Astrocyte of the cerebellum (primary cell): ENCODE results near the gene WDFY2.

Experiments
- DNase-seq: peaks from one replicate; pipeline ENCODE4 v3.0.0-alpha.2; 2011; ENCODE audit warnings: low read depth
- H3K4me3 ChIP-seq: 2 replicates; pipeline ENCODE4 v1.5.1; 2011; ENCODE audit warnings: mild to moderate bottlenecking, low read depth, low read length, moderate library complexity
- in situ Hi-C: cut with HindIII; loops from 2 replicates; pipeline ENCODE4 v1.10.0; 2017; ENCODE audit warnings: low sequenced_read_pairs
- TF ChIP-seq, protein P1 (sequence below): IDR thresholded peaks from 2 replicates; pipeline ENCODE4 v1.5.1; 2012; ENCODE audit warnings: low read length, low read depth, moderate library complexity, mild to moderate bottlenecking; ENCODE audit errors: missing control alignments

WDFY2 gene

GRCh38 chr13:51707461-51707860 is 123.2 kb downstream of the WDFY2 start:
- TF ChIP-seq, protein P1, sequence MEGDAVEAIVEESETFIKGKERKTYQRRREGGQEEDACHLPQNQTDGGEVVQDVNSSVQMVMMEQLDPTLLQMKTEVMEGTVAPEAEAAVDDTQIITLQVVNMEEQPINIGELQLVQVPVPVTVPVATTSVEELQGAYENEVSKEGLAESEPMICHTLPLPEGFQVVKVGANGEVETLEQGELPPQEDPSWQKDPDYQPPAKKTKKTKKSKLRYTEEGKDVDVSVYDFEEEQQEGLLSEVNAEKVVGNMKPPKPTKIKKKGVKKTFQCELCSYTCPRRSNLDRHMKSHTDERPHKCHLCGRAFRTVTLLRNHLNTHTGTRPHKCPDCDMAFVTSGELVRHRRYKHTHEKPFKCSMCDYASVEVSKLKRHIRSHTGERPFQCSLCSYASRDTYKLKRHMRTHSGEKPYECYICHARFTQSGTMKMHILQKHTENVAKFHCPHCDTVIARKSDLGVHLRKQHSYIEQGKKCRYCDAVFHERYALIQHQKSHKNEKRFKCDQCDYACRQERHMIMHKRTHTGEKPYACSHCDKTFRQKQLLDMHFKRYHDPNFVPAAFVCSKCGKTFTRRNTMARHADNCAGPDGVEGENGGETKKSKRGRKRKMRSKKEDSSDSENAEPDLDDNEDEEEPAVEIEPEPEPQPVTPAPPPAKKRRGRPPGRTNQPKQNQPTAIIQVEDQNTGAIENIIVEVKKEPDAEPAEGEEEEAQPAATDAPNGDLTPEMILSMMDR = no peak
- in situ Hi-C loops = no loop called here
- DNase-seq = no peak

GRCh38 chr13:51713807-51714206 is 129.5 kb downstream of the WDFY2 start:
- no peak for DNase-seq
- in situ Hi-C loops = no loop called here
- no peak overlapping the region for H3K4me3 ChIP-seq
- TF ChIP-seq, protein P1 = no peak

More at GRCh38 chr13:51707461-51707860, 123.2 kb downstream of the WDFY2 start:
- no peak overlapping the region for H3K4me3 ChIP-seq

GRCh38 chr13:51714663-51715168 is 130.5 kb downstream of the WDFY2 start:
- TF ChIP-seq, protein P1 = no peak
- DNase-seq = no peak
- in situ Hi-C loops = no loop called here
- H3K4me3 ChIP-seq = no peak overlapping the region

DNA sequence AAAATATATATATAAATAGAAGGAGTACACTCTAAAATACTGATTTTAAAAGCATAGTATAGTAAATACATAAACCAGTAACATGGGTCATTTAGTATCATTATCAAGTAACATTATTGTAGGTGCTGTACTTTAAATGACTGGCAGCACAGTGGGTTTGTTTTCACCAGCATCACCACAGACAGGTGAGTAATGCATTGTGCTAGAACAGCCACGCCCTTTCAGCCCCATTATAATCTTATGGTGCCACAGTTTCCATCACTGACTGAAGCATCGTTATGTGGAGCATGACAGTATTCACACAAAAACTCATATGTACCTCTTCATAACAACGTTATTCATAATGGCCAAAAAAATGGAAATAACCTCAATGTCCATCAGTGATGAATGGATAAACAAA is 131.4 kb downstream of the WDFY2 start:
- no peak overlapping the region for H3K4me3 ChIP-seq
- in situ Hi-C loops = no loop called here
- TF ChIP-seq, protein P1 = no peak
- DNase-seq = no peak

GRCh38 chr13:51717786-51718398 is 133.6 kb downstream of the WDFY2 start:
- no peak overlapping the region for H3K4me3 ChIP-seq
- TF ChIP-seq, protein P1 = no peak
- no peak for DNase-seq
- in situ Hi-C loops = no loop called here

DNA sequence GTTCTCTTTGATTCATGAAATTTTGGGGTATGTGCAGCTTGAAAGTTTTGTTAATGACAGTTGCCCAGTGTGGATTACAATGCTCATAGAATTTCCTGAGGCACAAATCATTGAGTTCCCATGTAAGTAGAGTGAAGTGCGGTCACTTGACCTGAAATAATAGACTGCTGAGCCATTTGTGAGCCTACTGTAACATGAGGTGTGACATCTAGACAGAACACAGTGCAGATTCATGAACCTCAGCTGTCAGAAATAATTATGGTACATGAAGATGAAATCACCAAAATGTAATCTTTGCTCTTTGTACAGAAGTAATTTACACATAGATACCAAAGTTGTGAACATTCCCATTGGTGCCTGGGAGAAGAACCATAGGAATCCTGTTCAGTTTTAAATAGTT is 135.1 kb downstream of the WDFY2 start:
- H3K4me3 ChIP-seq = no peak overlapping the region
- in situ Hi-C loops = no loop called here
- TF ChIP-seq, protein P1 = no peak
- no peak for DNase-seq
